RKO (cell line): ENCODE measurements around the gene CASP8.
"Not testable (repeated sequence)": the region's sequence is repeated elsewhere in the genome, so short reads cannot be mapped to it uniquely, and the experiment has no call there.

Source experiments
- DNase-seq: peaks from one replicate; pipeline ENCODE4 v3.0.0-alpha.2; 2016; ENCODE audit warnings: low spot score

The CASP8 gene

DNA sequence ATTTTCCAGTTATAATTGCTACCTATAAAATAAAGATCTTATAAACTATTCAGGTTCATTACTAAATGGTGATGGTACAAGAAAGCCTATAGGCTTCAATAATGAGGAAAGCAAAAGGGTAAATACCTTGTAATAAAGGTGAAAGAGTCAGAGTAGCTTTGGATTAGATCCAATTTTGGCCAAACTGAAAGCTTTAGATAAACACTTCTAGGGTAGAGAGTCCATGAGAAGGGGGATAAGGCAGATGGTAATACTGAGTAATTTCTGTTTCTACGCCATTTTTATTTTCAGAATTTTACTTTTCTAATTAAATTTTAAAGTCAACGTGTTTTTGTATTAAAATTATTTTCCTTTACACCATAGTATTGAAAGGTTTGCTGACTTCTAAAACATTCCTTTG lies 9.4 kb downstream of the CASP8 start:
- DNase-seq = no peak

- no peak for DNase-seq
Observed at GRCh38 chr2:201270293-201271001, 10.1 kb downstream of the CASP8 start.

DNA sequence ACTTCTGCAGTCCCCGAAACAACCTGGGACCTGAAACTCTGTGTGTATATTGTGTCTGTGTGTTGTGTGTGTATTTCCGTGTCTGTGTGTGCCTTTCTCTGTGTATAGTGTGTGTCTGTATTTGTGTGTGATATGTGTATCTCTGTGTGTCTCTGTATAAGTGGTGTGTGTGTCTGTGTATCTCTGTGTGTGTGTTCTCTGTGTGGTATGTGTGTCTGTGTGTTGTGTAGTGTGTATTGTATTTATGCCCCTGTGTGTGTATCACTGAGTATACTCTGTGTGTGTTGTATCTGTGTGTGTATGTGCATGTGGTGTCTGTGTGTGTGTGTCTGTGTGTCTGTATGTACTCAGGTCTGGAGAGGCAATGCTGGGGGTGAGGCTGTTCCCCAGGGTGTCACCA lies 11.6 kb downstream of the CASP8 start:
- DNase-seq = no peak

DNA sequence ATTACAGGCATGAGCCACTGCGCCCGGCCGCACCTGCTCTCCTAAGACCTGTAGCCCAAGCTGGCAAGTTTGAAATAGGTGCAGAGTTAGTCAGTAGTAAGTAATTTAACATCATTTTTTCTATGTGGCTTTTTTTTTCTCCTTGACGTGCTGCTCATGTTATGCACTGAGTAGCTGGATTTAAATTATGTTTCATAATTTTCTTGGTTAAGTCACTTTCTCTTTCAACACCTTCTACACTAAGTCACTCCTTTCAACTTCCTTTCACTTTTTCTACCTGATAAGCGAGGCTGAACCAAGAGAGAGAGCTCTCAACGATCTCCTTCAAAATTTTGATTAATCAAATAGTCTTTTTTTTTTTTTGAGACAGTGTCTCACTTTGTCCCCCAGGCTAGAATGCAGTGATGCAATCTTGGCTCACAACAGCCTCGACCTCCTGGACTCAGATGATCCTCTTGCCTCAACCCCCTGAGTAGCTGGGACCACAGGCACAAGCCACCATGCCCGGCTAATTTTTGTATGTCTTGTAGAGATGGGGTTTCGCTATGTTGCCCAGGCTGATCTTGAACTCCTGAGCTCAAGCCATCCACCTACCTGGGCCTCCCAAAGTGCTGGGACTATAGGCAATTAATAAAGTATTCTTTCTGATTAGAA lies 13.1 kb downstream of the CASP8 start:
- DNase-seq = no peak

DNA sequence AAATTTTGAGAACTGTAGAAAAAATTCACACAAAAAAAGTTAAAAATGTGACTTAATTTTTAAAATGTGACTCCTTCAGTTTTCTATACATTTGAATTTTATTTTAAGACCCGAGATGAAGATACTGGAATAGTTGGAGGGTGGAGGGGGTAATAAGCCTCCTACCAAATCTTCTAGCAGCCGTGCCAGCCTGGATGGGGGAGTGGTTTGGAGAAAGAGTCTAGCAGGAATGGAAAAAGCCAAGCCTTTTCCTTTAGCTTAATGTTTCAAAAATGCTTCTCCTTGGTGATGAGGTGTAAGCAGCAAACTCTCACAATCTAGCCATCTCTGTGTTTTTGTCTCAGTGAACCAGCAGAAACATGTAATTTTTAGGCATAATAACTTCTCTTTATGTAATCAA lies 14.7 kb downstream of the CASP8 start:
- DNase-seq = no peak

DNA sequence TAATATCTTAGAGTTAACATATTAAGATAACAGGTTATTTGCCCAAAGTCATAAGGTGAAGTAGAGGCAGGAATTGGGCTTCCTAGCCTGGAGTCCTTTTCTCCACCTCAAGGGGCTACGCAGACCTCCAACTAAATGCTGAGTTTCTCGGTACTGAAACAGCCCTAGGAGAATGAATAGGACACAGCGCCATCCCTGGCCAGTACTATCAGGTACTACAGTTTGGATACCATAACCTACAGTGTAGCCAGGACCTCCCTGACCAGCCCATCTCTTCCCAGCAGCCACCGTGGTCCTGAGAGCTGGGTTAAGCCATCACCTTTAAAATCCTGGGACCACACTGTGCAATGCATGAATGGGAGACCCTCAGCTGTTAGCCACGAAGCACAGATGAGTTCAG lies 15.7 kb downstream of the CASP8 start:
- no peak for DNase-seq

DNA sequence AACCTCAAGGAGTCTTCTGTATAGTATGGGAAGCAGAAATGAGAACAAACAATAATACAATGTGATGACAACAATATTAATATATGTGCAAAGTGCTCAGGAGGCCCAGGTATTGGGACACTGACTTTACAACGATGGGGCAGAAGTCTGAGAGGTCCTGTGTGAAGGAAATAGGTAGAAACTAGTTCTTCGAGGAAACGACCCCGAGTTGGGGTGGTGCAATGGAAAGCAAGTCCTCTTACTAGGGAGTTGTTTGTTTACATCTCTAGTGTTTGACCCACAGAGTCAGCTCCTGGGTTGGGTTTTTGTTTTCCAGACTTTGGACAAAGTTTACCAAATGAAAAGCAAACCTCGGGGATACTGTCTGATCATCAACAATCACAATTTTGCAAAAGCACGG lies 16.2 kb downstream of the CASP8 start:
- DNase-seq = no peak

DNA sequence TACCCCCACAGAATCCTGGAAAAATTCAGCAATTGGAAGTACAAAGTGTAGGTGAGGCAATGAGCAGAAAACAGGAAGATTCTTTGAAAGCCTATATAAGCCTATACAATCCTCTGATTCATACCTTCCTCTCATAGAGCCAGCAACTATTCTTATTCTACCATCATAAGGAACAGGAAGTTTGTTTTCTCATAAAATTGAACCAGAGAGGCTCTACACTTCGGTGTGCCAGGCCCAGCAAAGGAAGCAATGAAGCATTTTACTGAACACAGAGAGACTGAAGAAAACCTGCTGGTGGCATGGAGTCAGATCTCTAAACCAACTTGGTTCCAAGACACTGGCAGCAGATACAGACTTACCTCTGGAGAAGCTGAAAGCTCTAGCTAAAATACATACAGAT lies 18.7 kb downstream of the CASP8 start:
- DNase-seq = no peak

DNA sequence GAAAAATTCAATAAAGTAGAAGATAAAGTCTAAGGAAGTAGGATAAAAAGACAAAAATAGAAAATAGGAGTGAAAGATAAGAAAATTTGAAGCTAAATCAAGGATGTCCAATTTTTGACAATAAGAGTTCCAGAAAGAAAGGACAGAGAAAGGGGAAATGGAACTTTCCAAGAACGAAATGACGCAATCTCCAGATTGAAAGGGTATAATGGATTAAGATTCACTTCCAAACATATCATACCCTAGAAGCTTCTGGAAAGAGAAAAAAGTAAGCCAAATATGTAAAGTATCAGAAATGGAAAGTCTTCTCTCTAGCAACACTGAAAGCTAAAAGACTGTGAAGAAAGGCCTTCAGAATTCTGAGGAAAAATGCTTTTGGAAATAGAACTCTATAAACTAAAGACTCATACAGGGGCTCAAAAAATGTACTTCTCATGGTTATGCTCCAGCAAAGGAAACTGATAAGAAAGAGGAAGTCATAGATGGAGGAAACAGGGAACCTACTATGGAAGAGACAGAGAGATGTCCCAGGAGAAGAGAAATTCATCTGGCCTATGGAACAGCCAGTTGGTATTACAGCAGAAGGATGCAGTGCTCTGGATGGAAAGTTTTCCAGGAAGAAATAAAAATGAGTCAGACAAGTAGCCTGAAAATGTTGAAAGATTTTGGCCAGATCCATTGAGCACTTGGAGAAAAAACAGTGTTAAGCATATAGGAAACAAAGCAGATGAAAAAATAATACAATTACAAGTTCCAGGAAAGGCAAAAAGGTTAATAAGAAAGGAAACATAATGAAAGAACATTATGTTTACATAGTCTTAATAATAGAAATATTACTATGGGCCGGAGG lies 20.1 kb downstream of the CASP8 start:
- DNase-seq = no peak

DNA sequence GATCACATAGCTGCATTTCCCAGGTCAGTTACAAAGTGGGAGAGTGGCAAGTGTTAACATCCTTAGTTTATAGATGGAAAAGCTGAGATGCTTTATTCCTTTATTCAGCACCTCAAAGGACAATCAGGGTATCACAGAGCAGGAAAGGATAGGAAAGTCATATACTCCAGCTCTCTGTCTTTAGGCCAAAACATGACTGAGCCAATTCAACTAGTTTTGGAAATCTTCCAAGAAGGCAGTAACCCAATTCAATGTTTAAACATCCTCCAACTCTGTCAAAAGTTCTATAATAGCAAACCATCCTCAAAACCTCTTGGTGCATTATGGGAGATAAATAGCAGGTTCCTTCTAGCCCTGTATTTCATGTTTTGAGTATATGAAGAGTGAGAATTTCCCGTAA lies 25.2 kb downstream of the CASP8 start:
- no peak for DNase-seq

DNA sequence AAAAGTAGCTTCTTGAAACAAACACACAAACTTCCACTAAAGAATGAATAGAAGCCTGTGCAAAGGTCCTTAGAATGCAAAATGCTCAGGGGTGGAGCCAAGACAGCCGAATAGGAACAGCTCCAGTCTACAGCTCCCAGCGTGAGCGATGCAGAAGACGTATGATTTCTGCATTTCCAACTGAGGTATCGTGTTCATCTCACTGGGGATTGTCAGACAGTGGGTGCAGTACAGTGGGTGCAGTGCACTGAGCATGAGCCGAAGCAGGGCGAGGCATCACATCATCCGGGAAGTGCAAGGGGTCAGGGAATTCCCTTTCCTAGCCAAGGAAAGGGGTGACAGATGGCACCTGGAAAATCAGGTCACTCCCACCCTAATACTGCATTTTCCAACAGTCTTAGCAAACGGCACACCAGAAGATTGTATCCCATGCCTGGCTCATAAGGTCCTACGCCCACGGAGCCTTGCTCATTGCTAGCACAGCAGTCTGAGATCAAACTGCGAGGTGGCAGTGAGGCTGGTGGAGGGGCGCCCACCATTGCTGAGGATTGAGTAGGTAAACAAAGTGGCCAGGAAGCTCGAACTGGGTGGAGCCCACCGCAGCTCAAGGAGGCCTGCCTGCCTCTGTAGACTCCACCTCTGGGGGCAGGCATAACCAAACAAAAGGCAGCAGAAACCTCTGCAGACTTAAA lies 30.3 kb downstream of the CASP8 start:
- not testable (repeated sequence) for DNase-seq

DNA sequence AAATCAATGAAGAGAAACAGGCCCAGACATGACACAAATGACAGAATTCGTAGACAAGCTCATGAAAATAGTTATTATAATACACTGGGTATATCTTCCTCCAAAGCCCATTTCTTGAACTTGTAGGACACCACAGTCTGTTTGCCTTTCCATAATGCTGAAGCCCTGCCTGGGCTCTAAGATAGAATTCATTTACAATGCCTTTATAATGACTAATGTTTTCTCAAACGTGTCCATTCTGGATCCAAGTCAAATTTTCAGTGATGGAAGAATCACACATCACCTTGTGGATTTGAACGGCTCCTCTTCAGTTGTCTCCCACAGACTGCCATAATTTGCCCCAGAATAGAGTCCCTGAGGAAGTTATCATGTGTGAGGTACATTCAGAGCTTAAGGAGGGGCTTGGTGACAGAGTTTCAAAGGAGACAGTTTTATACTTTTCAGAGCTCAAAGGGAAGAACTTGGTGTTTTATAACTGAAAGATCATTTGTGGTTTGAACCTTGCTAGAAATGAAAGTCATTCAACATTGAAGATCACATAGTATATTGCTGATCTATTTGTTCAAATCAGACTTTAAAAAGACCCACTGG lies 38.2 kb downstream of the CASP8 start:
- DNase-seq = peak; percentile 18

GRCh38 chr2:201299929-201300328 lies 39.6 kb downstream of the CASP8 start:
- DNase-seq = not testable (repeated sequence)

- DNase-seq = no peak
Observed at GRCh38 chr2:201307876-201308275, 47.5 kb downstream of the CASP8 start.

DNA sequence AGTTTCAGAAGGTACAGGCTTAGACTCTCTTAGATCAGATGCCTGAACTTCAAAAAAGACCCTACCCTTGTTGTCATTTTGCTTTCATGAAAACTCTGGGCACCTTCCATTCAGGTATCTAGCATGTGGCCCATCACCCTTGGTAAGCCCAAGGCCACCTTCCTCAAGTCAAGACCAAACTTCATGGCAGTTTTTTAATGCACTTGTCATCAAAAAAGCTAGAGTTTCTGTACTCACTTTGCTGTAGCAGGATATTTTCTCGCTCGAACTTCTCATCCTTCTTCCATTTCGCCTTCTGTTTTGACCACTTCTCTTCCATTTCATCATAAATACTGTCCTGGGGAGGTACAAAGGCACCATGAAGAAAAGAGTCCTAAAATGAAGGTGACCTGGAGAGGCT lies 48.6 kb downstream of the CASP8 start:
- DNase-seq = no peak

- DNase-seq = no peak
Observed at GRCh38 chr2:201313362-201313761, 53.0 kb downstream of the CASP8 start.

DNA sequence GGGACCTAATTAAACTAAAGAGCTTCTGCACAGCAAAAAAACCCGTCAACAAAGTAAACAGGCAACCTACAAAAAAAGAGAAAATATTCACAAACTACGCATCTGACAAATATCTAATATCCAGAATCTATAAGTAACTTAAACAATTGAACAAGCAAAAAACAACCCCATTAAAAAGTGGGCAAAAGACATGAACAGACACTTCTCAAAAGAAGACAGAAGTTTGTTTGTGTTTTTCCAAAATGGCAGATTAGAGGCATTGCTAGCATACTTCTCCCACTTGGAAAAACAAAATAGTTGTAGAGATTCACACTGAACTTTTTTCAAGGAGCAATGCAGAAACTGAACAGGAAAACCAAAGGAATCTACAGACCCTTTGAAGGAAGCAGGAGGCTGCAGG lies 59.2 kb downstream of the CASP8 start:
- no peak for DNase-seq

GRCh38 chr2:201320257-201320656 lies 59.9 kb downstream of the CASP8 start:
- DNase-seq = no peak

DNA sequence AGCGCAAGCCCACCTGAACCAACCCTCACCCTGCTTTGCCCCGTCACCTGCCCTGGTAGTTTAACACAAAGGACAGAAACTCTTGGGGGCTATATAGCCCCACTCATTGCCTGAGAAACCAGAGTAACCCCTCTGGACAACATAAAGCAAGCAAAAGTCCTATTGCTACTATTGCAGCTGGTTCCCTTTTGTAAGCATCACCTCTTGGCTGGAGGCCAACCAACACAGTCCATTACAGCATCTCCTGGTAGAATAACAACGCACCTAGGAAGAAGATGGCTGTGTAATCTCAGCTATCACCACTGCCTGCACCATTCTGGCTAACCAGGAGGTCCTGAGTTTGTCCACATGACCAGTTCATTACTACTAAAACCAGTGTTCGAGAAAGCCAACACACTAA lies 60.4 kb downstream of the CASP8 start:
- no peak for DNase-seq

DNA sequence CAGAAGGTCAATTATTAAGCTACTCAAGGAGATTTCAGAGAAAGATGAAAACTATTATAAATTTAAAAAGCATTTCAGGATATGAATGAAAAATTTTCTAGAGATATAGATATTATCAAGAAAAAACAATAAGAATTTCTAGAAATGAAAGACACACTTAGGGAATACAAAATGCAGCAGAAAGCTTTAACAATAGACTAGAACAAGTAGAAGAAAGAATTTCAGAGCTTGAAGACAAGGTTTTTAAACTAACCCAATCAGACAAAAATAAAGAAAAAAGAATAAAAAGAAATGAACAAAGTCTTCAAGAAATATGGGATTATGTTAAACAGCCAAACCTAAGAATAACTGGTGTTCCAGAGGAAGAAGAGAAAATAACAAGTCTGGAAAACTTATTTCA lies 62.4 kb downstream of the CASP8 start:
- no peak for DNase-seq

DNA sequence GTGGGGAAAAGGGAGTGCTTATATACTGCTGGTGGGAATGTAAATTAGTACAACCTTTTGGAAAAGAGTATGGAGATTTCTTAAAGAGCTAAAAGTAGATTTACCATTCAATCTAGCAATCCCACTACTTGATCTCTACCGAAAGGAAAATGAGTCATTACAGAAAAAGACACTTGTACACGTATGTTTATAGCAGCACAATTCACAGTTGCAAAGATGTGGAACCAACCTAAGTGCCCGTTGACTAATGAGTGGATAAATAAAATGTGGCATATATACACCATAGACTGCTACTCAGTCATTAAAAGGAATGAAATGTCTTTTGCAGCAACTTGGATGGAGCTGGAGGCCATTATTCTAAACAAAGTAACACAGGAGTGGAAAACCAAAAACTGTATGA lies 67.3 kb downstream of the CASP8 start:
- DNase-seq = no peak

GRCh38 chr2:201329409-201329808 lies 69.1 kb downstream of the CASP8 start:
- no peak for DNase-seq
